HG02870 (cell line): ENCODE results near the gene DENND1A.
A peak's percentile ranks its signal among the peaks of the same experiment; 100 is the strongest.
"Not testable (repeated sequence)": the region's sequence is repeated elsewhere in the genome, so short reads cannot be mapped to it uniquely, and the experiment has no call there.

Experiments used
- ATAC-seq: cut with Tn5 transposase; IDR thresholded peaks from one replicate; pipeline ENCODE4 v1.9.1; 2021; ENCODE audit warnings: mild to moderate bottlenecking, moderate library complexity; ENCODE audit not compliant: unreplicated experiment

Gene DENND1A

DNA sequence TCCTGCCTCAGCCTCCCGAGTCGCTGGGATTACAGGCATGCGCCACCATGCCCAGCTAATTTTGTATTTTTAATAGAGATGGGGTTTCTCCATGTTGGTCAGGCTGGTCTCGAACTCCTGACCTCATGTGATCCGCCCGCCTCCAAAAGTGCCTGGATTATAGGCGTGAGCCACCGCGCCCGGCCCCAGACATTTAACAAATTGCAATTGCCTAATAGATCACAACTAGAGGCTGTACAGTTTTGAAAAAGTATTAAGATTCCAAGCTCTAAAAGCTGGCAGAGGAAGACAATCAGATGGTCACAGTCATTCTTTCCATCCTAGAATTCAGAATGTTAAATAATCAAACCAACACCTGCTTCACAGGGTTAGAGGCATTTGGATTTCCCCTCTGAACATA, 293.1 kb downstream of the DENND1A start:
- not testable (repeated sequence) for ATAC-seq

DNA sequence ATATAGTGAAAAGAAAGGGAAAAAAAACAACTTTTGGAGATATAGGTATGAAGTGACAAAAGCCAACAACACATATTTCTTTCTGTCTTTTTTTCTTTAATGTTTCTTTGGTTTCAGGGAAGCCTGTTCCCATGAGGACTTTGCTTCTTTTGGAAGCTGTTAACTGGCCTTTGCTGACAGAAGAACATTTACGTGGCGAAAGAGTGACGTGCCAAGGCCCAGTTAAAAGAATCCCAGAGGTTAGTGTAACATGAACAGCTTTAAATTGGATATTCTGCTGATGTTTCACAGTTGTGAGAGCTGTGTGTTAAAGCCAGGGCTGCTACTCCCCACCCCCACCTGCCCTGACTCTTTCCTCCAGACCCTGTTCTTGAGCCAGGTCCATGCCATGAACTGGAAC, 298.1 kb downstream of the DENND1A start:
- no peak for ATAC-seq

GRCh38 chr9:123630233-123630632, 299.7 kb downstream of the DENND1A start:
- no peak for ATAC-seq

- no peak for ATAC-seq
Observed at GRCh38 chr9:123629531-123629930, 300.4 kb downstream of the DENND1A start.

DNA sequence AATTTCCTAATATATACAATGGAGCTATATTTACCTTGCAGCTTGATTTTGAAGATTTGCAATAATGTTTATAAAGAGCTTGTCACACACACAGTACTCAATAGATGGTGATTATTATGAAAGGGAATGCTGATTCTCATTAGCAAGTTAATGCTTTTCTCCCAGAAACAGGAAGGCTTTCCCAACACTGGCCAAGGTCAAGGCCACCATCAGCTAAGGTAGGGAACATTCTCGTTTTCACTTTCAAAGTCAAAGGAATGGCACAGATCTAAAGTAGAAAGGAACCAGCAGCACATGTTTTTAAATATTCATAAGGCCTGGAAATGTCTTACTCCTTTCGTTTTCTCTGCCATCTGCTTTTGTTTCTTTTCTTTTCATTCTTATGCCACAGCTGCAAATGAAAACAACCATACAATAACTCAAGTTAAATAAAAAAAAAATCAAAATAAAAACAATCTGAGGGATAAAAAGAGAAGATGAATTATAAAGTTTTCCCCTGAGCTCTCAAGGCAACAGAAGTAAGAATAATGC, 307.1 kb downstream of the DENND1A start:
- no peak for ATAC-seq

DNA sequence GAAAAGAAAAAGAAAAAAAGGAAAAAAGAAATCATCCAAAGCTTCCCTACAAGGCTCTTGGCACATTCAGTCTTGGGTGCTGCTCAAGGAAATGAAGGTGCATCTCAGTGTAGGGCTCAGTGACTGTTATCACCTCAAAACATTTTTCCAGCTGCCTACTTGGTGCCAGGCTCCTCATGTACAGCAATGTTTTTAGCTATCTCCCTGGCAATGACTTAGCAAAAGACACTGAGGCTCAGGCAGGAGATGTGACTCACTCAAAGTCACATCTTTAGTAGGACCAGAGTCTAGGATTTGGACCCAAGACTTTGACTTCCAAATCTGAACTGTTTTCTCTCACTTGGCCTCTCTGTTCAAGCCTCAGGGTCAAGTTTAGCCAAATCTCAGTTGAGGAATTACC, 309.7 kb downstream of the DENND1A start:
- no peak for ATAC-seq

DNA sequence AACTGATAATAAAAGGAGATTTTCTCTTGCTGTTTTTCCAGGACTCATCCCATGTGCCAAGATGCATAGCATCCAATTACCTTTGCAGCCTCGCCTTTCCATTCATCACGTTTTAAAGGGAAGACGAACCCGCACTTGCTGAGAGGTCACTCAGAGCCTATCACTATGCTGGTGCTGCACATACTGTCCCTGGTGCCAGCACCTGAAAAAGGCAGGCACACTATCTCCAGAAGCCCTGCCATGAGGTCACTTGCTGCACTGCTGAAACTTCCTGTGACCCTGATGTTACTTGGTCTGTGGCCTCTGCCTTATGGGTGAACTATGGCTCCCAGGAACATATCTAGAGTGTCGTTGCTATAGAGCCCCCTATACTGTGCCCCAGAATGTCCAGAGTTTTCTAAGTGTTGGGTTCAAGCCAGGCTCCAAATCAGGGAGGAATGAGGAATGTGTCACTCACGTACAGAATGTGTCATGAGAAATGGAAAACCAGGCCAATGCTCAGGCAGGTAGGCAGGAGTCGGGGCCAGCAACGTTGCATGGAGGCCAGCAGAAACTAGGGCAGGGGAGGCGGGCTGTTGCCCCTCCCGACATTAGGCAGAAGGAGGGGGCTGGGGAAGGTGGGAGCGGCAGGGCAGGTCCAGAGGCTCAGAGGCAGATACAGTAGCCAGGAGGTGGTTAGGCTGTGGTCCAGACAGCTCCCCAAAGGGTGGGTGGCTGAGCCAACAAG, 311.8 kb downstream of the DENND1A start:
- no peak for ATAC-seq

DNA sequence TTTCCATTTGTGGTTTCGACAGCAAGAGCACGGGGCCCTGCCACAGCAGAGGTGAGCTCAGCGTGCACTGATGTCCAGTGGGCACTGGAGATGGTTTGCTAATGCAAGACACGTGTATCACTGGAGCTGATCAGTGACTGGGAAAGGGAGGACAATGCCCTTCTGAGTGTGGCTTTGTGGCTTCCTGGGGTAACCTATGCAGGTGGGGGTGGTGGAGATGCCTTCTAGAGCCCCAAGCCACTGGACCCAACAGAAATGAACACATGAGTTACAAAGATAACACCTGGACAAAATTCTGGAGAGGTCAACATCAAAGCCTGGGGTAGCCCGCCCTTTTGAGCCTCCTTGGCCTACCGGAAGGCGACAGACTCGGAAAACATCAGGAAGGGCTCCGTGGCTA, 312.6 kb downstream of the DENND1A start:
- ATAC-seq: no peak

DNA sequence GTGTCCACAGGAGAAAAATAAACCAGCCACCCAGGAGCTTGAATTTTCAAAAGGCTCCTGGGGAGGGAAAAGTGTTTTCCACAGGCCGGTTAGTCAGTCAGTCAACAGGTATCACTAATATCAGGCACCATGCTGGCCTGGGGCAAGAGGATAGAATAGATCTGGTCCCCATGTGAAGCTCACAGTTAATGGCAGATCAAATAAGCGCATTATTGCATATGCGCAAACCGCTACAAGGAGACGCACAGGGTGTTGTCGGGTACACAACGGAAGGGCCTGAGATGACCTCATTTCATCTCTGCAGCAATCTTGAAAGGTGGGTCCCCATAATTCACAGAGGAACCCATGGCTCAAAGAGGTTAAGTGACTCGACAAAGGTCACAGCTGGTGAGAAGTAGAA, 313.2 kb downstream of the DENND1A start:
- ATAC-seq: no peak

DNA sequence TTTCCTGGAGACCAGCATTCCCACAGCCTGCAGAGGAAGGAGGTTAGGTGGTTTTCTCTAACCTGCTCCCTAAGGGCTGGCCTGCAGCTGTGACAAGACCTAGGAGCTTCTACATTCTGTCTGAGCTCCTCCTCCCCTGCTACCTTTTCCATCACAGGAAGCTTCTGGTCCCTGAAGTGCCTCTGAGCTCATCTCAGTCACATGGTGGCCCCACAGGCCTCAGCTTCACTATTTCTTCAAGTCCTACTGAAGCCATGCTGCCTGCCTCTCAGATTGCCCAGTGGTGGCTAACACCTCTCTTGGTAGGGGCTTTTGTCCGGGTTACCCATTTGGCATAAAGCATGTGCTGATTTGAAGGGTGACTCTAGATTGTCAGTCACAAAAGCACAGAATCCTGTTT, 314.5 kb downstream of the DENND1A start:
- ATAC-seq: no peak

GRCh38 chr9:123614306-123615263, 315.3 kb downstream of the DENND1A start:
- ATAC-seq: no peak

DNA sequence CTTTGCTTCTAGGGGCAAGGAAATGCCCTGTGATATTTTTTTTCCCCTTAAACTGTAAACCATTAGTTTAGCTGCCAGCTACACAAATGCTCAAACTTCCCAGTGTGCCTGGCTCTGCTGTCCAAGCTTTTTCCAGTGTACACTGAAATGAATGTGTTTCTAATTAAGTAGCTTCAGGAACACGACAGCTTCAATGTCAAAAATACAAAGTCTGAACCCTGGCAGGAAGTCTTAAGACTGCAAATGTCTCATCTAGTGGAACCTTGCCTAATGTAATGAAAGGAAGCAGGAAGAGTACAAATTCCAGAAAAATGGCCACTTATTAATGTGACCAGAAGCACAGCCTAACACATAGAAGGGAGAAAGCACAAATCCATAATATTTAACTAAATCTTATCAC, 318.7 kb downstream of the DENND1A start:
- no peak for ATAC-seq

GRCh38 chr9:123609844-123610243, 320.1 kb downstream of the DENND1A start:
- no peak for ATAC-seq

GRCh38 chr9:123608104-123608503, 321.8 kb downstream of the DENND1A start:
- peak; percentile 96 for ATAC-seq

DNA sequence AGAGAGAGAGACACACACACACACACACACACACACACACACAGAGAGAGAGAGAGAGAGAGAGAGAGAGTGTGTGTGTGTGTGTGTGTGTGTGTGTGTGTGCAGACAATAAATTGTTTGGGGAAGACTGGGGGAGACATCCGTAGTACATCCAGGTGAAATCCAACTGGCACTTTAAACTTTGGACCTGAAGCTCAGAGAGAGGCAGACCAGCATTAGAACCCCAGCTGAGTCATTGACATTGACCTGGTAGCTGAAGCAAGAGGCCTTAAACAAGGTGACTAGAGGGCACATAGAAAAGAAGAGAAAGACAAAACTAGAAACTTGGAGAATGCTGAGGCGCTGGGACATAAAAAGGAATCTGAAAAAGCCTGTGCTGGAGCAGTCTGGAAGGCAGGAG, 322.4 kb downstream of the DENND1A start:
- ATAC-seq: no peak

DNA sequence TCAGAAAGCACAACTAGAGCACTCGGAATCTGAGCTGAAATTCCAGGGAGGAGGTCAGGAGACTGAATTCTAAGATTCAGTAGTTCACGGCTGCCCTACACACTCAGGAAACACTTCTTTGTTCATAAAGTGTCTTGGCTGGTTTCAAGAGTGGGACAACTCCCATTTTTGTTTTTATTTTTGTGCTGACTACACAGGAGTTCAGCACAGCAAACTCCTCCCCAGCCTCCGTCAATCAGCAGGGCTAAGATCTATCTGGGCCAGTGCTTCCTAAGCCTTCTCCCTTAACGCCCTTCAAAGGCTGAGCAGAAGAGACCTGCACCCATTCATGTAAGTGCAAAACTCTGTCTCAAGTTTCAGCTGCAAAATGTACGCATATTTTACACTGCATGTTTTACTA, 323.8 kb downstream of the DENND1A start:
- no peak for ATAC-seq

- no peak for ATAC-seq
Observed at GRCh38 chr9:123605286-123605685, 324.6 kb downstream of the DENND1A start.

DNA sequence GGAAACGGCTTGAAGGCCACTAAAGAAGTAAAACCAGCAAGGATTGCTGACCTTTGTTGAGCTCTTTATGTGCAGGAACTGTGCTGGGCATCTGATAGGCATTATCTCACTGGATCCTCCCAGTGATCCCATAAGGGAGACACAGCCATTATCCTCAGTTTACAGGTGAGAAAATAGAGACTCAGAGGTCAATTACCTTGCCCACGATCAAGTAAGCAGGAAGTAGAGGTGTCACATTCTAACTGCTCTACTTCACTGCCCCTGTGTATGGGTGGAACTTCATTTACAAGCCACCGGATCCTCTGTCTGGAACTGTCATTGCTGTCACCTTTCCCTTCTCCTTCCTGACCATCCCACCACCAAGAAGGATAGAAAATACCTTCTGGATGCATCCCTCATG, 325.1 kb downstream of the DENND1A start:
- no peak for ATAC-seq

DNA sequence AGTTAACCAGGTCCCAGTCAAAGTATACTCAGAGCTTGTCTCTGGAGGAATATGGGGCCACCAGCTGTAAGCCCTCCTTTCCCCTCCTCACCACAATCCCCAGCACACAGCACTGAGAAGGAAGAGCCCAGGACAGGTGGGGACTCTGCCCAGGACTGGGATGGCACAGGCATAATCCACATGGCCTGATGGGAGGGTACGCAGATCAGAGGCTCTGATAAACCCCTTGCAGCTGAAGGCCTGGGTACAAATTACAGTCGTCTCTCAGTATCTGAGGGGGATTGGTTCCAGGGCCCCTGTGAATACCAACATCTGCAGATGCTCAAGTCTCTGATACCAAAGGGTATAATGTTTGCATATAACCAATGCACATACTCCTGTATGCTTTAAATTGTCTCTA, 328.1 kb downstream of the DENND1A start:
- no peak for ATAC-seq

GRCh38 chr9:123599781-123600180, 330.1 kb downstream of the DENND1A start:
- ATAC-seq: no peak

DNA sequence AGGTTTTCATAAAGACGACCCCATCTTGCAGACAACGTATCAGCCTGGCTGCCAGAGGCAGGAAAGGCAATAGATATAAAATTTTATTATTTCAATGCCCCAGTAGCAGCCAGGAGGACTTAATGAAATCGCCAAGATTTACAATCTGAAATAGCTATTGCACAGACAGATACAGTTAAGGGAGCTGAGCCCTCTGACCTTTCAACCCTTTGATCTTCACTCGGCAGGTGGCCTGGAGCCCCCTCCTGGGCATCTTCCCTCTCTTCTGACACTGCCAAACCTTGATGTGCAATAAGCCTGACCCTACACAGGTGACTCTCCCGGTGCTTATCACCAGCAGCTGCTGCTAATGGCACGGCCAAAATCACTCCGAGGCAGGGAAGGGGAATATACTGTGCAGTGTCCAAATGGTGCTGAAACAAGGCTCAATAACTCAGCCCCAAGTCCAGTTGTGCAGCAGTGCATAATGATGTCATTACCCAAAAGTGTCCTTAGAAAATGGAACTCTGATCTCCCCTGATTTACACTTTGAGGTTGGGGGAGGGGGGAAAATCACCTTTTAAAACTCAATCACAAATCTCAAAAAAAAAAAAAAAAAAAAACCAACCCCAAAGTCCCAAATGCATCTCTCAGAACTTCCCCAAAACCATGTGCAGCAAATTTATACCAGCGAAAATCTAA, 331.9 kb downstream of the DENND1A start:
- no peak for ATAC-seq
